ENCODE results near the gene TMC5.

DNA sequence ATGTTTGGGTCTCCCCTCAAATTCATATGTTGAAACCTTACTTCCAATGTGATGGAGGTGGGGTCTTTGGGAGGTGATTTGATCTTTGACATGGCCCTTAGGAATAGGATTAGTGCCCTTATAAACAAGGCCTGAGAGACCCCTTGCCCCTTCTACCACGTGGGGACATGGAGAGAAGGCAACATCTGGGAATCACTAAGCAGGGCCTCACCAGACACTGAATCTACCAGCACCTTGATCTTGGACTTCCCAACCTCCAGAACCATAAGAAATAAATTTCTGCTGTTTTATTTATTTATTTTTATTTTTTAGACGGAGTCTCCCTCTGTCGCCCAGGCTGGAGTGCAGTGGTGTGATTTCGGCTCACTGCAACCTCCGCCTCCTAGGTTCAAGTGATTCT lies 64.1 kb downstream of the TMC5 start:
- TF ChIP-seq CTCF (conservative IDR thresholded peaks at IDR 0.05; ENCODE audit: low read depth, low read length) (no peak), POLR2A (IDR thresholded peaks at IDR 0.05; ENCODE audit: low read depth, low read length) (no peak), MAFK (IDR thresholded peaks at IDR 0.05; ENCODE audit: low read depth, low read length) (no peak), MXI1 (IDR thresholded peaks at IDR 0.05; ENCODE audit: borderline replicate concordance, low read depth, low read length) (no peak), RAD21 (IDR thresholded peaks at IDR 0.05; ENCODE audit: low read length) (no peak), CEBPB (IDR thresholded peaks at IDR 0.05; ENCODE audit: low read depth, low read length) (no peak), NFE2L2 (IDR thresholded peaks at IDR 0.05; ENCODE audit: low read depth, low read length) (no peak), RCOR1 (IDR thresholded peaks at IDR 0.05; ENCODE audit: insufficient replicate concordance, low read length) (no peak)

All from IMR-90 (cell line).